MCF 10A (cell line): ENCODE measurements around the gene TBC1D14. TPM values are rescaled to one million over a fixed set of nuclear protein-coding genes. Genes with fewer than 3 reads are reported as not detected.

Experiments used
- BruUV-seq: library from RNA; stranded (reverse); fragments of 400-500 nt; replicated peaks from 2 replicates; lab custom pipeline; 2021; lab: Mats Ljungman, UMichigan
- CTCF ChIA-PET: fragments of 300-600 bp; sonication (Branson Sonifier 250); formaldehyde crosslinking; extraction: SDS; loops from one replicate; lab custom pipeline; 2021; ENCODE audit warnings: antibody characterized with exemption, inconsistent platforms; lab: Yijun Ruan, JAX
- POLR2A ChIA-PET: fragments of 300-600, 350-650 bp; sonication (Branson Sonifier 250); formaldehyde crosslinking; extraction: SDS; loops from one replicate; lab custom pipeline; 2020; ENCODE audit warnings: antibody characterized with exemption, inconsistent platforms; lab: Yijun Ruan, JAX
- DNase-seq: peaks from one replicate; pipeline ENCODE4 v3.0.0-alpha.2; 2018; ENCODE audit not compliant: unreplicated experiment
- H3K27ac Mint-ChIP-seq: one replicate; pipeline ENCODE4 v1.8.0; 2022; ENCODE audit warnings: mild to moderate bottlenecking, low read depth, mixed read lengths; ENCODE audit not compliant: unreplicated experiment
- H3K27me3 Mint-ChIP-seq: one replicate; pipeline ENCODE4 v1.8.0; 2022; ENCODE audit warnings: mixed read lengths; ENCODE audit not compliant: insufficient read depth, unreplicated experiment
- H3K36me3 Mint-ChIP-seq: one replicate; pipeline ENCODE4 v1.8.0; 2022; ENCODE audit warnings: mild to moderate bottlenecking, moderate library complexity, mixed read lengths; ENCODE audit not compliant: insufficient read depth, unreplicated experiment
- H3K4me1 Mint-ChIP-seq: one replicate; pipeline ENCODE4 v1.8.0; 2022; ENCODE audit warnings: mixed read lengths; ENCODE audit not compliant: insufficient read depth, unreplicated experiment
- H3K4me3 Mint-ChIP-seq: one replicate; pipeline ENCODE4 v1.8.0; 2022; ENCODE audit warnings: mild to moderate bottlenecking, moderate library complexity, mixed read lengths; ENCODE audit not compliant: unreplicated experiment
- H3K9me3 Mint-ChIP-seq: one replicate; pipeline ENCODE4 v1.8.0; 2022; ENCODE audit warnings: mixed read lengths; ENCODE audit not compliant: unreplicated experiment
- intact Hi-C: fragments of 100-400 bp; cut with micrococcal nuclease; formaldehyde crosslinking; loops from 2 replicates; pipeline ENCODE4 v1.14.1; 2022
- total RNA-seq: library from RNA; stranded (reverse); gene quantifications from 2 replicates; pipeline ENCODE4 v1.2.3, GENCODE V29; 2022
- TF ChIP-seq, protein P1 (sequence below): fragments of 200-600 bp; IDR thresholded peaks from one replicate; pipeline ENCODE4 v1.8.0; 2022; ENCODE audit warnings: antibody characterized with exemption, mild to moderate bottlenecking; ENCODE audit not compliant: unreplicated experiment

Gene TBC1D14
- total RNA-seq, 1 experiment from 2014 or later = 55.1 TPM

- POLR2A ChIA-PET = interaction anchor here (3.3 to 7.6 kb wide), 3 partner anchors 9 to 22 kb away, joined by 8 to 62 read pairs (median 51); no protein-coding TSS in a partner anchor
- peaks cover 73% of the 10 kb centered on the region for H3K36me3 Mint-ChIP-seq
These were observed 91.0 kb downstream of the TBC1D14 start for GRCh38 chr4:7000421-7001176.

DNA sequence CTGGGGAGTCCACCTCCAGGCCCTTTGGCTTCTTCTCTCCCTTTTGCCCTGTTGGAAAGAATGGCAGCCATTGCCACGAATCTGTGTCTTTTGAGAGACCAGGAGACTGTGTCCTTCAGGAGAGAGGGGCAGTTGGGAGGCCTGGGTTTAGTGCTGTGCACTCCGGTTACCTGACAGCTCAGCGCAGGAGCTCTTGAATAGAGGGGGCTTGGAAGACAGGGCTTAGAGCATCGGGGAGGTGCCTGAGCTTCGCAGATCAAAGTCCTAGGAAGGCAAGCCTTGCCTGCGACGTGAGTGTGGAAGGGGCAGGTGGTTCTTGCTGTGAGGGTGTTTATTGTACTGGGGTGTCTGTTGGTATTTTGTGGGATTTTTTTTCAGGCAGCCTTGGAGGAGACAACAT, 91.6 kb downstream of the TBC1D14 start:
- peak overlapping the region; percentile 80 for H3K27ac Mint-ChIP-seq
- no peak overlapping the region for H3K4me3 Mint-ChIP-seq
- POLR2A ChIA-PET = interaction anchor here (3.3 to 7.6 kb wide), 3 partner anchors 10 to 21 kb away, joined by 8 to 62 read pairs (median 51); no protein-coding TSS in a partner anchor
- H3K36me3 Mint-ChIP-seq = peaks cover 68% of the 10 kb centered on the region
- H3K27me3 Mint-ChIP-seq = no peaks in the 10 kb centered on the region
- TF ChIP-seq, protein P1, sequence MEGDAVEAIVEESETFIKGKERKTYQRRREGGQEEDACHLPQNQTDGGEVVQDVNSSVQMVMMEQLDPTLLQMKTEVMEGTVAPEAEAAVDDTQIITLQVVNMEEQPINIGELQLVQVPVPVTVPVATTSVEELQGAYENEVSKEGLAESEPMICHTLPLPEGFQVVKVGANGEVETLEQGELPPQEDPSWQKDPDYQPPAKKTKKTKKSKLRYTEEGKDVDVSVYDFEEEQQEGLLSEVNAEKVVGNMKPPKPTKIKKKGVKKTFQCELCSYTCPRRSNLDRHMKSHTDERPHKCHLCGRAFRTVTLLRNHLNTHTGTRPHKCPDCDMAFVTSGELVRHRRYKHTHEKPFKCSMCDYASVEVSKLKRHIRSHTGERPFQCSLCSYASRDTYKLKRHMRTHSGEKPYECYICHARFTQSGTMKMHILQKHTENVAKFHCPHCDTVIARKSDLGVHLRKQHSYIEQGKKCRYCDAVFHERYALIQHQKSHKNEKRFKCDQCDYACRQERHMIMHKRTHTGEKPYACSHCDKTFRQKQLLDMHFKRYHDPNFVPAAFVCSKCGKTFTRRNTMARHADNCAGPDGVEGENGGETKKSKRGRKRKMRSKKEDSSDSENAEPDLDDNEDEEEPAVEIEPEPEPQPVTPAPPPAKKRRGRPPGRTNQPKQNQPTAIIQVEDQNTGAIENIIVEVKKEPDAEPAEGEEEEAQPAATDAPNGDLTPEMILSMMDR = no peak
- BruUV-seq = no TSS peak
- intact Hi-C loops = no loop called here
- CTCF ChIA-PET = interaction anchor here (0.6 kb wide), 1 partner anchor 23 kb away, joined by 3 read pairs; no protein-coding TSS in a partner anchor
- H3K4me1 Mint-ChIP-seq = peaks cover 35% of the 10 kb centered on the region
- DNase-seq = no peak
- H3K9me3 Mint-ChIP-seq = no peaks in the 10 kb centered on the region

More at GRCh38 chr4:7000421-7001176, 91.0 kb downstream of the TBC1D14 start:
- TF ChIP-seq, protein P1 = no peak
- peaks cover 35% of the 10 kb centered on the region for H3K4me1 Mint-ChIP-seq
- no peak for DNase-seq
- peak overlapping the region; percentile 80 for H3K27ac Mint-ChIP-seq
- H3K4me3 Mint-ChIP-seq = no peak overlapping the region
- intact Hi-C loops = no loop called here
- BruUV-seq = no TSS peak
- H3K9me3 Mint-ChIP-seq = no peaks in the 10 kb centered on the region
- H3K27me3 Mint-ChIP-seq = no peaks in the 10 kb centered on the region
- CTCF ChIA-PET = interaction anchor here (0.6 to 2.3 kb wide), 3 partner anchors 22 to 70 kb away, joined by 3 to 9 read pairs (median 3); no protein-coding TSS in a partner anchor

DNA sequence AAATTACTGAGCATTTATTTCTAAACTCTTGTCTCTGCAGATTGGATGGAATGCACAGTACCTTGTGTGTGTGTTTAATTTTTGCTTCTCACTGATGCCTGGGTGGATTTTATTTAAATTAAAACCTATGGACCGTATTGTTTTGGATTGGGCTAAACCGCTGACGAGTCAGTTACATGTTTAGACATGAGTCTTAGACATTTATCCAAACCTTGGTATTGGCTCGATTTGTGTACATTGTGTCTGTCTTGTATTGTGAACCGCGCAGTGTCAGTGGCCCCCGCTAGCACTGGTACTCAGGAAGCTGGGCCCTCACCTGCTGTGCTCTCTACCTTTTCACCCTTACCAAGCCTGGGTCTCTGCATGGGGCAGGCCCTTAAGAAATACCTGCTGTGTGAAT, 92.7 kb downstream of the TBC1D14 start:
- POLR2A ChIA-PET = interaction anchor here (4.5 to 7.6 kb wide), 3 partner anchors 11 to 66 kb away, joined by 47 to 62 read pairs (median 49); partner anchors contain the start of genes GRPEL1 and TADA2B
- peaks cover 35% of the 10 kb centered on the region for H3K4me1 Mint-ChIP-seq
- H3K9me3 Mint-ChIP-seq = no peaks in the 10 kb centered on the region
- intact Hi-C loops = no loop called here
- H3K36me3 Mint-ChIP-seq = peaks cover 66% of the 10 kb centered on the region
- no TSS peak for BruUV-seq
- TF ChIP-seq, protein P1 = no peak
- H3K27me3 Mint-ChIP-seq = no peaks in the 10 kb centered on the region
- no peak overlapping the region for H3K4me3 Mint-ChIP-seq
- H3K27ac Mint-ChIP-seq = peak overlapping the region; percentile 18
- CTCF ChIA-PET = no interaction called here
- no peak for DNase-seq
